HEK293T (cell line): ENCODE results near the gene IMPDH1.

Source experiments
- BHLHE40 ChIP-seq: fragments of 450-650 bp; IDR thresholded peaks from 2 replicates; pipeline ENCODE4 v1.6.1; 2016; ENCODE audit warnings: mild to moderate bottlenecking, moderate library complexity, borderline replicate concordance
- CTBP1 ChIP-seq: fragments of 450-650 bp; IDR thresholded peaks from 2 replicates; pipeline ENCODE4 v1.6.1; 2016; ENCODE audit warnings: borderline replicate concordance
- ELF4 ChIP-seq: fragments of 450-650 bp; IDR thresholded peaks from 2 replicates; pipeline ENCODE4 v1.6.1; 2017; ENCODE audit warnings: antibody characterized with exemption
- FOXK2 ChIP-seq: fragments of 450-650 bp; IDR thresholded peaks from 2 replicates; pipeline ENCODE4 v1.6.1; 2016; ENCODE audit warnings: mild to moderate bottlenecking
- FOXM1 ChIP-seq: fragments of 450-650 bp; IDR thresholded peaks from 2 replicates; pipeline ENCODE4 v1.6.1; 2017; ENCODE audit warnings: mild to moderate bottlenecking, borderline replicate concordance
- HDGF ChIP-seq: fragments of 450-650 bp; IDR thresholded peaks from 2 replicates; pipeline ENCODE4 v1.6.1; 2017; ENCODE audit warnings: antibody characterized with exemption, borderline replicate concordance
- LEF1 ChIP-seq: fragments of 450-650 bp; IDR thresholded peaks from 2 replicates; pipeline ENCODE4 v1.6.1; 2017; ENCODE audit warnings: mild to moderate bottlenecking, borderline replicate concordance
- NFRKB ChIP-seq: fragments of 450-650 bp; IDR thresholded peaks from 2 replicates; pipeline ENCODE4 v1.6.1; 2016; ENCODE audit warnings: mild to moderate bottlenecking, moderate library complexity
- SP1 ChIP-seq: fragments of 450-650 bp; IDR thresholded peaks from 2 replicates; pipeline ENCODE4 v1.6.1; 2017
- SUZ12 ChIP-seq: fragments of 450-650 bp; IDR thresholded peaks from 2 replicates; pipeline ENCODE4 v1.6.1; 2016; ENCODE audit warnings: mild to moderate bottlenecking

GRCh38 chr7:128415217-128415785, 5.5 kb upstream of the IMPDH1 start:
- no peak for TF ChIP-seq FOXK2
- no peak for TF ChIP-seq HDGF
- no peak for TF ChIP-seq SP1
- no peak for TF ChIP-seq NFRKB
- no peak for TF ChIP-seq FOXM1
- TF ChIP-seq LEF1, result no peak
- TF ChIP-seq SUZ12, result no peak
- no peak for TF ChIP-seq ELF4
- TF ChIP-seq CTBP1, result no peak
- TF ChIP-seq BHLHE40, result no peak
